H1 (cell line): ENCODE measurements around the gene SNX7. TPM values are rescaled to one million over a fixed set of nuclear protein-coding genes. Genes with fewer than 3 reads are reported as not detected.

Experiments used
- RNF2 ChIP-seq: fragments of 200-900, 300-1000 bp; sonication (generic); IDR thresholded peaks from 2 replicates; pipeline ENCODE4 v1.7.1; 2016; ENCODE audit warnings: borderline replicate concordance, low read depth, mild to moderate bottlenecking, antibody characterized with exemption, low read length; ENCODE audit not compliant: poor library complexity, severe bottlenecking; ENCODE audit errors: missing control alignments
- SIRT6 ChIP-seq: IDR thresholded peaks from one replicate; pipeline ENCODE4 v1.7.1; 2012; ENCODE audit warnings: low read length, inconsistent platforms
- USF2 ChIP-seq: IDR thresholded peaks from 2 replicates; pipeline ENCODE4 v1.6.1; 2011; ENCODE audit warnings: low read length, improper control_type of control experiment
- polyA plus RNA-seq, 7 experiments: library from polyadenylated mRNA; depleted of rRNA in 3 of 7; stranded (reverse) in 5 of 7; unstranded in 2 of 7; fragments of >200 nt in 5 of 7; fragments of 200-250 nt in 2 of 7; gene quantifications; 1 replicate in 5 of 7; 2 replicates in 1 of 7; 4 replicates in 1 of 7; pipeline versions ENCODE4 v1.2.1 to v1.2.3, GENCODE V29; 2011 to 2013; ENCODE audit warnings: missing spikeins in 2 of 7, mixed read lengths in 2 of 7
- total RNA-seq: library from RNA; stranded (reverse); fragmentation: NEBNext Ultra II Directional; extraction: Animal tissue kit (Norgen Biotek cat#: 25700); gene quantifications from 2 replicates; pipeline ENCODE4 v1.2.1, GENCODE V29; 2021

The SNX7 gene
- total and polyA plus RNA-seq, 2 of the 8 experiments (the other 6 are each of a cell fraction or from before 2014, with no cell fraction given) = 9.2 to 23.8 TPM

DNA sequence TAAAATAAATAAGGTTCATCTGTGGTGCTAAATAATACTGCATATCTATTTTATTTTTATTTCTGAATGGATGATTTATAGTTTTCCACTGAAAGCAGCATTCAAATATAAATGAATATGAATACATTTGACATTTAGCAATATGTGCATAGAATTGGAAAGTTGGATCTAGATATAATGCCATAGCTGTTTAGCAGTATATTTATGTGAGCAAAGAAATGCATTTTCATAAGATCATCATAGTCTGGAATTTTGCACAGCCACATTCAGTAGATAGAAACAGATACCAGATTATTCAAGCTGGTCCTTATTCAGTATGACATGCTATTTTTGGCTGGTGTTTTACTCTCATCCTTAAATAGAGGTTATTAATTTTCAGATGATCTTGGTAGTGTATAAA lies 46.0 kb downstream of the SNX7 start (continued):
- TF ChIP-seq USF2 (no peak), RNF2 (no peak), SIRT6 (no peak)
